Astrocyte of the spinal cord (primary cell): ENCODE data around the gene TMEM107.

Experiments used
- DNase-seq: peaks from one replicate; pipeline ENCODE4 v3.0.0; 2011; ENCODE audit warnings: low read depth, low spot score
- H3K4me3 ChIP-seq: 2 replicates; pipeline ENCODE4 v1.5.1; 2011; ENCODE audit warnings: low read depth, mild to moderate bottlenecking, low read length, moderate library complexity
- CTCF ChIP-seq: IDR thresholded peaks from 2 replicates; pipeline ENCODE4 v1.5.1; 2012; ENCODE audit warnings: low read depth, mild to moderate bottlenecking, low read length, inconsistent platforms
- in situ Hi-C: cut with HindIII; loops from 2 replicates; pipeline ENCODE4 v1.10.0; 2017; ENCODE audit warnings: low sequenced_read_pairs

The TMEM107 gene

DNA sequence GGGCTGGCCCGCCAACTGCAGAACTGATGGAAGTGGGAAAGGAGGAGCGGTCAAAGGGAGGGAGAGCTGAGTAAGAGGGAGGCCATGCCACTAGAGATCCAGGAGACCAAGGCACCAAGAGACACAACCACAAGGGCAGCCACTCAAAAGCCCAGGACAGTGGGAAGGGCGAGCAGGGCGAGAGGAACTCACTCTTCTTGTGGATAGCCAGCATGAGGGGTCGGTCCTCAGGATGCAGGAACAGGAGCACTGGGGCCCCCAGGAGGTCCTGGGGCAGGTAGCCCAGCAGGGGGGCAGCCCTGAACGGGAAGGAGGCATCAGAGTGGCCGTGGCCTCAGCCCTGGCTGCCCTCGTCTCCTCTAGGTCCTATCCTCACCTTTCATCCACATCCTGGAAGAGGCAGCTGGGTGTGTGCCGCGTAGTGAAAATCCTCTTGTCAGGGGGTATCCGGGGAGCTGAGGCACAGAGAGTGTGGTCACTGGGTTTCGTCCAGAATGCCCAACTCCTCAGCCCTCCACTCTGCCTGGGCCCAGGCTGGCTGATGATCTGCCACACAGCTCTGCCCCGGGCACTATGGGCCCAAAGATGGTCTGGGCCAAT is 28.3 kb downstream of the TMEM107 start:
- in situ Hi-C loops: no loop called here
- no peak for DNase-seq
- H3K4me3 ChIP-seq: no peak overlapping the region
- no peak for TF ChIP-seq CTCF

DNA sequence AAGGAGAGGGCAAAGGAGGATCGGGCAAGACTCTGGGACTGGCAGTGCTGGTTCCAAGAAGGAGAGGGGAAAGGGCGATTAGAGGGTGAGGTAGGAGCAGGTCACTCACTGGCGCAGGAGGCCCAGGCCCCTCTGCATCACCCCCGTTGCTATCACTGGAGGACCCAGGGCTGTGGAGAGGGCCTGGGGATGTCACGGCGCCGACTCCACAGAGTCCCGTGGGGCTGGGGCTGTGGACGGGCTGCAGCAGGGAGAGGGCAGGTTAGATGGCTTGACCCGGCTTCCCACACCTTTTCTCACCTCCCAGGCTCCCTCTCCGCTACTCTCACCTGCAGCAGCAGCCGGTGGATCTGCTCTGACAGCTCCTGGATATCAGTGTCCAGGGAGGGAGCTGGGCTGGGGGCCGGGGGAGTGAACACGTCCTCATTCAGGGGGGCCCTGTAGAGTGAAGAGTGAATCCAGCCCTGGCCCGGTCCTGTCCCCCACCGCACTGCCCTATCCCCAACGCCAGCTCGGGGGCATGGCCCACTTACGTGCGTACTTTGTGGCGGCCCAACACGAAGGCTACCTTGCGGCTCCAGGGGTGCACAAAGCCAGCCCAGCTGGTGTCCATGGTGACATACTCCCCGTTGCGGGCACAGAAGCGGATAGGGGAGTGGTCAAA is 28.9 kb downstream of the TMEM107 start:
- no peak for DNase-seq
- in situ Hi-C loops: no loop called here
- no peak for TF ChIP-seq CTCF
- H3K4me3 ChIP-seq: no peak overlapping the region

DNA sequence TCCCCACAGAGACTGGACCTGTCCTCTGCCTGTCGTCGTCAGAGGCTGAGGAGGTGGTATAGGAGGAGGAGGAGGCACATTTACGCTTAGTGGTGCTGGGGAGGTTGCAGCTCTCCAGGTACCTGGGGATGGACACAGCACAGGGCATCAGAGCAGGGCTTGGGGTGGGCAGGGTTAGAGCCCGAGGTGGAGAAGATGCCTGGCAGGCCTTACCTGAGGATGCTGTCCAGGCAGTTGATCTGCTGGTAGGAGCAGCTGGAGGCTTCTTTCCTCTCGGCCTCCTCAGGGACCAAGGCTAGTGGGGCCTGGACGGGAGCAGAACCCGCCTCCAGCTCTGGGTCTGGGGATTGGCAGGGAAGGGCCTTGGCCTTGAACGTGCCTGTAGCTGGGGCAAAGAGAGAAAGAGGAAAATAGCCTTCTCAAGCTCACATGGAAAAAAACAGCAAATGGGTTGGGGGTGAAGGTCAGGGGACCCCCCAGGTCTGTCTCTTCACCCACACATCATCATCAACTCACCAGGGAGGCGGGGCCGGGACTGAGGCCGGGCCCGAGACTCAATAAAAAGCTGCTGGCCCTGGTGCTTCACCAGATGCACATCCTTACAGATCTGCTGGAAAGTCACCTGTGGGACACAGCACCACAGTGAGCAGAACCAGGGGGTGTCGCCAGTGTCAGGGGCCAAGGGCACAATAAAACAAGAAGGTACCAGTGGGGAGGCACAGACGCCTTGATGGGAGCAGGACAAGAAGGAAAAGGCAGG is 29.6 kb downstream of the TMEM107 start:
- TF ChIP-seq CTCF: no peak
- no peak for DNase-seq
- H3K4me3 ChIP-seq: no peak overlapping the region
- in situ Hi-C loops: no loop called here

DNA sequence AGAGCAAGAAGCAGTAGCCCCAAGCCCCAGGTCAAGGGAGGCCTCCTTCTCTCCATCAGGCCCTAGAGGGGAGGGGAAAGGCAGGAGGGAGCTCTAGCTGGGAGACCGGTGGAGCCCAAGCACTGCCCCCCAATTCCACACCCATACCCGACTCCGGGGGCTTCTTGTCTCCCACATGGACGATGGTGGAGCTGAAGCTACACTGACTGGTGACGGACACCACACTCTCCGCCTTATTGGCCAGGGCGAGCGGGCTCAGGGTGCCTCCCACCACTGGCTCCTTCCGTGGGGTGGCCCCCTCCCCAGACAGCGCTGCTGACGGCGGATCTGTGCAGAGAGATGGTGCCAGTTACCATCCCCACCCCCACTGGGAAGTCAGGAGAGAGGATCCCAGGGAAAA is 30.4 kb downstream of the TMEM107 start:
- no peak for TF ChIP-seq CTCF
- in situ Hi-C loops: no loop called here
- no peak for DNase-seq
- no peak overlapping the region for H3K4me3 ChIP-seq

DNA sequence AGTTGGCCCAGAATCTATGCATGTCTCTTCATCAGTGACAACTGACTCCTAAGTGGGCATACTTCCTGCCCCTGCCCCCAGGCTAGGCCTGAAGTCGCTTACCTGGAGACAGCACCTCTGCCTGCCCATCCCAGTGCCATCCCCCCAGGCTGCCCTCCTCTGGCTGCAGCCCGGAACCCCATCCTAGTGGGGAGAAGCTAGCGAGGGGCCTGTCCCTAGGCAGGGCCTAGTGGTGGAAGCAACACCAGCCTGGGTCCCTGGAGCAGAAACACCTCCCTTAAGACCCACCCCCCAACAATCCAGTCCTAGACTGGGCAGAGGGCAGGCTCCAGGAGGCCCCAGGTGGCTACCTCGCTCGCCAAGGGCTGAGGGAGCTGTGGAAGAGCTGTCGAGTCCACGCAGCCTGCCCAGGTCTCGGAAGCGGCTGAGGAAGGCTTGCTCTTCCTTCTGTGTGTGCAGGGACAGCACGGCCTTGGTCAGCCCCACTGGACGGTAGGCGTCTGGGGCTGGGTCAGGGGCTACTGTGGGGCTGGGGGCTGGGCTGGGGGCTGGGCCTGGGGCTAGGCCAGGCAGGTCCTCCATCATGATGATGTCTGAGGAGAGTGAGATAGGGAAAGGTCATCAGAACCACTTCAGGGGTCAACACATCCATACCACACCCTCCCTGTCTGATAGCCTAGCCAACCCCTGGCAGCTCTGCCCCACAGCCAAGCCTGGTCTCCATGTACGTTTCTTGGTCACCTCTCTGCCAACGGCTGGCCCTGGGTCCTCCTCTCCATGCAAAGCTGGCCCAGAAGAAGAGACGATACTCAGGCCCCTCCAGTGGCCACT is 31.6 kb downstream of the TMEM107 start:
- DNase-seq: no peak
- in situ Hi-C loops: no loop called here
- no peak for TF ChIP-seq CTCF

GRCh38 chr17:8143581-8144400 is 32.4 kb downstream of the TMEM107 start:
- no peak for DNase-seq
- no peak overlapping the region for H3K4me3 ChIP-seq
- in situ Hi-C loops: no loop called here
- no peak for TF ChIP-seq CTCF

More for the DNA sequence above, 31.6 kb downstream of the TMEM107 start:
- H3K4me3 ChIP-seq: no peak overlapping the region
